GM18511 (cell line): ENCODE results near the gene KPNA1.
"Not testable (repeated sequence)": the region's sequence is repeated elsewhere in the genome, so short reads cannot be mapped to it uniquely, and the experiment has no call there.

ENCODE experiments used
- ATAC-seq: cut with Tn5 transposase; IDR thresholded peaks from one replicate; pipeline ENCODE4 v1.9.1; 2021; ENCODE audit warnings: mild to moderate bottlenecking, moderate library complexity; ENCODE audit not compliant: unreplicated experiment

The KPNA1 gene

GRCh38 chr3:122520861-122521260, 6.1 kb upstream of the KPNA1 start:
- ATAC-seq, result no peak

DNA sequence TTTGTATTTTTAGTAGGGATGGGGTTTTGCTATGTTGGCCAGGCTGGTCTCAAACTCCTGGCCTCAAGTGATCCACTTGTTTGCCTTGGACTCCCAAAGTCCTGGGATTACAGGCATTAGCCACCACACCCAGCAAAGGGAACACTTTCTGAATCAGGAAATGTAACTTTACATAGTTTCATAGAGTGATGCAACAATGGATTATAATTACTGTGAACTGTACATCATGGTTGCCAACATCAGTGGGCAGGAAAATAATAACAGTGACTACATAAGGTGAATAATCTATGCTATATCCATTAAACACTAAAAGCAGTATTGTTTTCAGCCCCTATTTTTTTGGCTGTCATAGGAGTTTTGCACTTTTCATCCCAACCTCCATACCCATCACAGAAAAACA, 5.0 kb upstream of the KPNA1 start:
- ATAC-seq, result no peak

- ATAC-seq, result no peak
Observed at GRCh38 chr3:122516846-122517360, 2.2 kb upstream of the KPNA1 start.

- no peak for ATAC-seq
Observed at GRCh38 chr3:122515870-122516269, 1.1 kb upstream of the KPNA1 start.

DNA sequence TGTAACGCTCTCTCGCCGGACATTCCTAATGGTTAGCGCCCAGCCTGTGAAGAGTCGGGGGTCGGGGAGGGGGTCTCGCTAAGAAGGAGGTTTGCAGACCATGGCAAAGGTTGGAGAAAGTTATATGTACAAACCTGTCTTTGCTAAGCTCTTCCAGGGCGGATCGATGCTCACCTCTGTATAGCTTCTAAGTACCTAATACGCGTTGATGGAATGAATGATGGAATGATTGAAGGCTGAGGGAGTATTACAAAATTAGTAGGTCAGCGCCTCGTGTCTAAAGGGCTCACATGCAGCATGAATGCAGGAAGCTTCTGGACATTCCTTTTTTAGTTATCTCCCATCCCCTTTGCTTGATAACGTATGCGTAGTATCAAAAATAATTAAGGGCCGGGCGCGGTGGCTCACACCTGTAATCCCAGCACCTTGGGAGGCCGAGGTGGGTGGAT, 305 bp upstream of the KPNA1 start:
- ATAC-seq, result no peak

- ATAC-seq, result no peak
Observed at GRCh38 chr3:122513386-122514122, 1.2 kb downstream of the KPNA1 start.

- no peak for ATAC-seq
Observed at GRCh38 chr3:122512284-122512683, 2.5 kb downstream of the KPNA1 start.

DNA sequence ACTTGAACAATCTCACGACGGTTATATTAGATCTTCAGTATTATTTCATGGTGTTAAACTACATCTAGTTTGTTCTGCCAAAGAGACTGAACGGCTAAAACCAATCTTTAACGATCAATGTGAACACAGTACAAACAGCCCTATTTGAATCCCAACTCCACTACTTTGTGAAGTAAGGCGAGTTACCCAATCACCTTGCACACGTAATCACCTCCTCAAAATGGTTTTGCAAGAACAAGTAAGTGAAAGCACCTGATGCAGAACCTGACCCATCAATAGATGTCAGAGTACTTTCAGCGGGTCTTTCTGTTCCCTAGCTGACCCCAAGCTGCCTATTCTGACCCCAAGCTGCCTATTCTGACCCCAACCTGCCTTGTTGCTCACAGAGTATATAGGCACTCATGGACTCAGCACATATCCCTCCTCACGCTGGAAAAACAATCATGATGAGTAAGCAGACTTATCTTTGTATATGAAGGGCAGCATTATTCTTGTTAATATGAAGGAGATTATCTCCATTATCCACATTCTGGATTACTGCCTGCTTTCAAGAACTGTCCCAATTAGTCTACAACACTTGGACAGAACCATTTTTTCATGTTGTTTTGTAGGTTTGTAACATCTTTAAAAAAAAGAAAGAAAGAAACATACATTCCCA, 3.7 kb downstream of the KPNA1 start:
- ATAC-seq, result no peak

- not testable (repeated sequence) for ATAC-seq
Observed at GRCh38 chr3:122508944-122509343, 5.8 kb downstream of the KPNA1 start.

- no peak for ATAC-seq
Observed at GRCh38 chr3:122508135-122508914, 6.4 kb downstream of the KPNA1 start.

DNA sequence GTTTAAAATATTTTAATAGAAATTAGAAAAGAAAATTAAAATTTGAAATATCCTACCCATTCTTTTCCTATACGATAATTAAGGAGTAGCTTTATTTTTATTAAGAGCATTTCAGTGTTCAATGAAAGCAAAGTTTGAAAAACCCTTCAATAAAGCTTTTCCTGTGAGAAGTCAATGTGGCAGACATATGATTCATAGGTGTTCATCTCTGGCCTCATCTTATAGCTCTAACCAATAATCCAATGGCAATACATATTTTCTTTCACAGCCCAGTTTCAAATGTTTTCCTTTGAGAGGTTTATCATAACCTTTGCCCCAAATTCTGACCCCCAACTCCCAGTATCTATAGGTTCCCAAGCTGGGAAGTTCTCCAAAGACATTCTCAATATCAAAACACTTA, 8.3 kb downstream of the KPNA1 start:
- ATAC-seq, result no peak

DNA sequence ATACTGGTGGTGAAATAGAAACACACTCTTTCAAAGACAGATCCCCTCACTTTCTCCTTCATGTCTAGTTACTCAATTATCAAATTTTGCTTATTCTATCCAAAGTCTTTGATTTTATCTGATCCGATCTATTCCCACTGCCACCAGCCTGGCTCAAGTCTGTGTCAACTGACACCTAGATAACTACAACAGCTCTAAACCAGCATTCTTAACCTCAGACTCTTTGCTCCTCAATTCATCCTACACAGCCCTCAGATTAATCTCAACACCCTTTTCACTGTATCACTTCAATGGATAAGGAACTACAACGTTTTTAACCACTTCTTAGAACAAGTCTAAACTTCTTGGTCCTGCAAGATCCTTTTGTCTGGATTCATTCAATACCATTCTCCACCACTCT, 9.1 kb downstream of the KPNA1 start:
- ATAC-seq, result no peak

DNA sequence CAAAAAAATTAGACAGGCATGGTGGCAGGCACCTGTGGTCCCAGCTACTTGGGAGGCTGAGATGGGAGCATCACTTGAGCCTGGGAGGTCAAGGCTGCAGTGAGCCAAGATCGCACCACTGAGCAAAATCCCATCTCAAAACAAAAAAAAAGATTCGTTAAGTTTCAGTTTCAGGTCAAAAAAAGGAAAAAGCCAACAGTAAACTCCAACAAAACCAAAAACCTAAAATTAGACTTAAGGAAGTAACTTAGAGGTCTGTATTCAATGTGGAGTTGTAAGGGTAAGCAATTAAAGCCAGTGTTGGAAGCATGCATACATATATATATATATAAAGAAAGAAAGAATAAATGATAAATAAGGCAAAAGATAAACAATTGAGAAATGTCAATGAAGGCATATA, 11.8 kb downstream of the KPNA1 start:
- ATAC-seq, result no peak

GRCh38 chr3:122502139-122502538, 12.6 kb downstream of the KPNA1 start:
- no peak for ATAC-seq

- ATAC-seq, result not testable (repeated sequence)
Observed at GRCh38 chr3:122500964-122501363, 13.8 kb downstream of the KPNA1 start.

GRCh38 chr3:122498152-122498551, 16.6 kb downstream of the KPNA1 start:
- no peak for ATAC-seq

DNA sequence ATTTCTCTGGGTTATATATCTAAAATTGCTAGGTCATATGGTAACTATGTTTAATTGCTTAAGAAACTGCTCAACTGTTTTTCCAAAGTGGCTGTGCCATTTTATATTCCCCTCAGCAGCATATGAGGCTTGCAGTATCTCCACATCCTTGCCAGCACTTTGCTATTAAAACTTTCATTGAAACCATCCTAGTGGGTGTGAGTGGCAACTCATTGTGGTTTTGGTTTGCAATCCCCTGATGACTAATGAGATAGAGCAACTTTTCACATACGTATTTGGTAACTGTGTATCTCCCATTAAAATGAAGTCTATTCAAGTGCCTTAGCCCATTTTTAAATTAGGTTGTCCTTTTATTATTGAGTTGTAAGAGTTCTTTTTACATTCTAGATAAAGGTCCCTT, 17.3 kb downstream of the KPNA1 start:
- ATAC-seq, result peak; percentile 99

GRCh38 chr3:122496508-122496907, 18.2 kb downstream of the KPNA1 start:
- no peak for ATAC-seq

DNA sequence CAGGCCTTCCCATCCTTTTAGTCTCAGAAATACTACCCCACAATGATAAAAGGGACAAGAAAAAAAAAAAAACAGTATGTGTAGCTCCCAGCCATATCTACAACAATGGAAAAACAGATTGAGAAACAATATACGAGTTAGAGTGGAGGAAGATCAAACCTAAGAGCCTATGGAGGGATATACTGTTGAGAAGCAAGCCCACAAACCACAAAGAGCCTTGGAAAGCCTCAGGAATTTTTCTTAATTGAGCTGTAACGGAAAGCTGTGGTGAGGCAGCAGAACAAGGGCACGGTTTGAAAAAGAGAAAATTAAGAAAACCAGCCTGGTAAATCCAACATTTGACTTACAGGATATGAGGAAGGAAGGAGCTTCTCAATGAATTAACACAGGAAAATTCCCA, 21.4 kb downstream of the KPNA1 start:
- ATAC-seq, result no peak

- ATAC-seq, result no peak
Observed at GRCh38 chr3:122488262-122488973, 26.3 kb downstream of the KPNA1 start.

DNA sequence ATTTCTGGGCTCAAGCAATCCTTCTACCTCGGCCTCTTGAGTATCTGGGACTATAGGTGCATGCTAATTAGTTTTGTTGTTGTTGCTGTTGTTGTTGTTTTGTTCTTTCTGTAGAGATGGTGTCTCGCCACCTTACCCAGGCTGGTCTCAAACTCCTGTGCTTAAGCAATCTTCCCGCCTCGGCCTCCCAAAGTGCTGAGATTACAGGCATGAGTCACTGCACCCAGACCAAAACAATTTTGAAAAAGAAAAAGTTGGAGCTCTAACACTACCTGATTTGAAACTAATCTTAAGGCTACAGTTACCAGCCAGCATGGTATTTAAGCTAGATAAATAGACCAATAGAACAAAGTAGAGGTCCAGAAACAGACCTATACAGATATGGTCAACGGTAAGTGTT, 29.8 kb downstream of the KPNA1 start:
- ATAC-seq, result no peak
